GM19468 (cell line): ENCODE results near the gene MIA2.
A peak's percentile ranks its signal among the peaks of the same experiment; 100 is the strongest.
"Not testable (repeated sequence)": the region's sequence is repeated elsewhere in the genome, so short reads cannot be mapped to it uniquely, and the experiment has no call there.

ENCODE experiments used
- ATAC-seq: cut with Tn5 transposase; IDR thresholded peaks from one replicate; pipeline ENCODE4 v1.9.1; 2021; ENCODE audit warnings: mild to moderate bottlenecking, moderate library complexity, moderate number of reproducible peaks; ENCODE audit not compliant: unreplicated experiment; ENCODE audit errors: extremely low read depth

The MIA2 gene

DNA sequence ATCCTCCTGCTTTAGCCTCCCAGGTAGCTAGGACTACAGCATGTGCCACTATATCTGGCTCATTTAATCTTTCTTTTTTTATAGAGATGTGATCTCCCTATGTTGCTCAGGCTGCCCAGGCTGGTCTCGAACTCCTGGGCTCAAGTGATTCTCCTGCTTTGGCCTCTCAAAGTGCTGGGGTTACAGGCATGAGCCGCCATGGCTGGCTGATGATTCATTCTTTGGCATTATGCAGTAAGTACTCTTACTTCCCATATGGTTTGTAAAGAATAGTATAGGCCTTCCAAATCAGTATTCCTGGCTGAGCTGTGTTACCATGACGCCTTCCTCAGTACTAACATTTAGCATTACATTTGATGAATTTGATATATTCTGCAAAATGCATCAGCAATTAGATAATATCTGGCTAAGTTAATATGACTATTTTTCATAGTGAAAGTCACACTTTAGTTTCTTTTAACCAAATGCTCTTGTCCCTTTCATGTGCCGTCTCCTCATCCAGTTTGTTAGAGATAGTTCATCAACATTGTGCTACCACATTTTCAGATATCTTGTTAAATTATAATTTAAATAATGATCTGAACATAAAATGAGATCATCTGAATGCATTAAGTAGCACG, 3.2 kb upstream of the MIA2 start:
- ATAC-seq = no peak

DNA sequence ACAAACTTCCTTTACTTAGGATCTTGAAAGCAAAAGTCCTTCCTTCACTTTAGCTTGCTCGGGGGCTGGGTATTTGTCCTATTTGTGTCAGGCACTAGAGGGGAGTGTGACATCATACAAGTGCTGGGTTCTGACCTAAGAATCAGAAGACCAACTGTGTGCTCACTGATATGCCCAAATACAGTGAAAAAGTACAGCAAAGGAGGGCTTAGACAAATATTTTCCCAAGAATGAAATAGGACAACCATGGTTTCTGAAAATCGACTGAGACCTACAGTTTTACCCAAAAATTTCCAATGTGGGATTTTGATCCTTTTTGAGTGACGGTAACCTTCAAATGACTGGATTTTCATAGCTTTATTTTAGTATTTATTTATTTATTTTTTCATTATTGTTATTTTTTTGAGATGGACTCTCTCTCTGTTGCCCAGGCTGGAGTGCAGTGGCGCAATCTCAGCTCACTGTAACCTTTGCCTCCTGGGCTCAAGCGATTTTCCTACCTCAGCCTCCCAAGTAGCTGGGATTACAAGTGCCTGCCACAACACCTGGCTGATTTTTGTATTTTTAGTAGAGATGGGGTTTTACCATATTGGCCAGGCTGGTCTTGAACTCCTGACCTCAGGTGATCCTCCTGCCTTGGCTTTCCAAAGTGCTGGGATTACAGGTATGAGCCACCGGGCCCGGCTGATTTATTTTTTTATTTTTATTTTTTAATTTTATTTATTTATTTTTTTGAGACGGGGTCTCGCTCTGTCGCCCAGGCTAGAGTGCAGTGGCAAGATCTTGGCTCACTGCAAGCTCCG, 1.8 kb upstream of the MIA2 start:
- ATAC-seq = peak; percentile 42

DNA sequence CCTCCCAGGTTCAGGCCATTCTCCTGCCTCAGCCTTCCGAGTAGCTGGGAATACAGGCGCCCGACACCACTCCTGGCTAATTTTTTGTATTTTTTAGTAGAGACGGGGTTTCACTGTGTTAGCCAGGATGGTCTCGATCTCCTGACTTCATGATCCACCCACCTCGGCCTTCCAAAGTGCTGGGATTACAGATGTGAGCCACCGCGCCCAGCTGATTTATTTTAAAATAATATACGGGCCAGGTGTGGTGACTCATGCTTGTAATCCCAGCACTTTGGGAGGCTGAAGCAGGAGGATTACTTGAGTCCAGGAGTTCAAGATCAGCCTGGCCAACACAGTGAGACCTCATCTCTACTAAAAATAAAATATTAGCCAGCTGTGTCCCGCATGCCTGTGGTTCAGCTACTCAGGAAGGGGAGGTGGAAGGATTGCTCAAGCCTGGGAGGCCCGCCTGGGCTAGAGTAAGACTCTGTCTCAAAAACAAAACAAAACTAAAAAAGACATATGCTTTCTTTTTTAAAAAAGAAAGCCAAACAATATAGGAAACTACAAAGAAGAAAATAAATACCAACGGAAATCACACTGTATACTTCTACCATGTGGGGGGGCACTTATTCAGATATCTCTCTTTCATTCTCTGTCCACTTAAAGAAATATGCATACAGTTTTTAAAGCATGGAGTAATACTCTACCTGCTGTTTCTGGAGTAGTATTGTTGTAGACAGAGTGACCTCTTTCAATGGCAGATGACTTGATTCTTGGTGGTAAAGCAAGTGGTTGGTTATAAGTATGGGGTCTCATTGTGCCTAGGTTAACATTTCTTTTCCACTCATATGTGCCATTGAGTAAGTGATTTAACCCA, 930 bp upstream of the MIA2 start:
- no peak for ATAC-seq

DNA sequence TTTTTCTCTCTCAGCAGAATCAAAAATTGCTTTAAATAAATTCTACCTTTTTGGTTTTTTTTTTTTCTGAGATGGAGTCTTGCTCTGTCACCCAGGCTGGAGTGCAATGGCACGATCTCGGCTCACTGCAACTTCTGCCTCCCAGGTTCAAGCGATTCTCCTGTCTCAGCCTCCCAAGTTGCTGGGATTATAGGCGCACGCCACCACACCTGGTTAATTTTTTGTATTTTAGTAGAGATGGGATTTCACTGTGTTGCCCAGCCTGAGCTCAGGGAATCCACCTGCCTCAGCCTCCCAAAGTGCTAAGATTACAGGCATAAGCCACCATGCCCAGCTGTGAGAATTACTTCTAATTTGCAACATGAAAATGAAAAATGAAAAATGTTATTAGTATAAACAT, 1.3 kb downstream of the MIA2 start:
- ATAC-seq = not testable (repeated sequence)

DNA sequence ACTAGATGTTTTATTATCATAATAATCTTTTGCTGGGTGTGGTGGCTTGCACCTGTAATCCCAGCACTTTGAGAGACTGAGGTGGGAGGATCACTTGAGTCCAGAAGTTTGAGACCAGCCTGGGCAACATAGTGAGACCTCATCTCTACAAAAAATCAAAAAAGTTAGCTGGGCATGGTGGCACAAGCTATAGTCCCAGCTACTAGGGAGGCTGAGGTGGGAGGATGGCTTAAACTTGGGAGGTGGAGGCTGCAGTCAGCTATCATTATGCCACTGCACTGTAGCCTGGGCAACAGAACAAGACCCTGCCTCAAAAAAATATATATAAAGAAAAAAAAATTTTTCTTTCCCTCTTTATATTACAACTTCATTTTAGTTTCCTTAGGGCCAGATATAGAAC, 1.8 kb downstream of the MIA2 start:
- ATAC-seq = not testable (repeated sequence)

DNA sequence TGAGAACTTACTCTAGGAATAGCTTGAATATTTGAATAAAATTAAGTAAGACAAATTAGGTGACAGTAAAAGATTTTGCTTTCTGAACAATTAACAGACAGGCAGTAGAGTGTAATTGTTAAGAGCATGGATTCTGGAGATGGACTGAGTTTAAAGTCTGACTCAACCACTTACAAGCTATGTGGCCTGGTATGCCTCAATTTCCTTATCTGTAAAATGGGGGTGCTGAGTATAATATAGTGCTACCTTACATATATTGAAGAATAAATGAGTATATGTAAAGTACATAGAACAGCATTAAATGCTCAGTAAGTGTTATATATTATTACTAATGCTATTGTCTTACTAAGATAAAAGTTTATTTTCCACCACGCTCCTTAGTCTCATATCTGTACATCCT, 7.1 kb downstream of the MIA2 start:
- no peak for ATAC-seq

DNA sequence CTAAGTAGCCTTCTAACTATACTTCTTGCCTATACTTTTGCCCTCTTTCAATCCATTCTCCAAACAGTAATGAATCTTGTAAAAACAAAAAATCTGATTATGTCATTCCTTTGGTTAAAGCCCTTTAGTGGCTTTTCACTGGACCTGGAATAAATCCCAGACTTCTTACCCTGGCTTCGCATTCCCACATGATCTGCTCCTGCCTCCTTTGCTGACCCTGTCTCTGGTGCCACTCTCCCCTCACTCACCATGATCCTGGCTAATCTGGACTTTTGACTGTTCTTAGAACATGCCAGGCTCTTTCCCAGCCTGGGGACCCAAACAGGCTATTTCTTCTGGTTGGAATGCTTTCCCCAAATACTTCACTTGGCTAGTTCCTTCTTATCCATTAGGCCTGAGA, 7.9 kb downstream of the MIA2 start:
- no peak for ATAC-seq

DNA sequence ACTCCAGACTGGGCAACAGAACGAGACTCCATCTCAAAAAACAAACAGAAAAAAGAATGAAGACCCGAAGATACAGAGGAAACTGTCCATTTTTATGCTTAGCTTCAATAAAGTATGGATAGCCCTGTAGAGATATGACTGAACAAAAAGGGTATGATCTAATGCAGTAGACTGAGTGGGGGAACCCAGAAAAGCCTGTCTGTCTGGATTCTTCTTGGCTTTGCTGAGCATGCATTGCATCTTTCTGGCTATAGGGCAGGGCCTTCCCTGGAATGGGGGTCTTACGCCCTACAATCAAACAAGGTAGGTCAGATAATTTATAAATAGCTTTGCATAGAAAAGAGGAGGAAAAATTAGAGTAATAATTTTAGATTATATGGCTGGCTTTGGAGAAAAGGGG, 10.1 kb downstream of the MIA2 start:
- no peak for ATAC-seq

DNA sequence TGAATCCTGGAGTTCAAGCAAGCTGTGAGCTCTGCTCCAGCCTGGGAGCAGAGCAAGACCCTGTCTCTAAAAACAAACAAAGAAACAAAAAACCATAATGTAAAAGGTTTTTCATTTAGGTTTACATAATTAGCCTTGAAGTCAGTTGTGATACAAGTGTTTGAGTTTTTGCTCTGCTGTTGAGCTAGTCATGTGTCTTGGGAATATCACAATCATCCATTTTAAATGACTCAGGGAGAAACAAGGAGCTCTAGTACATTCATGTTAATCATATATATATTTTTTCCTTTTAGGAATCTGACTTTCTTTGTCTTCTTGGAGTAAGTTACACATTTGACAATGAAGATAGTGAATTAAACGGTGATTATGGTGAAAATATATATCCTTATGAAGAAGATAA, 12.9 kb downstream of the MIA2 start:
- ATAC-seq = no peak

DNA sequence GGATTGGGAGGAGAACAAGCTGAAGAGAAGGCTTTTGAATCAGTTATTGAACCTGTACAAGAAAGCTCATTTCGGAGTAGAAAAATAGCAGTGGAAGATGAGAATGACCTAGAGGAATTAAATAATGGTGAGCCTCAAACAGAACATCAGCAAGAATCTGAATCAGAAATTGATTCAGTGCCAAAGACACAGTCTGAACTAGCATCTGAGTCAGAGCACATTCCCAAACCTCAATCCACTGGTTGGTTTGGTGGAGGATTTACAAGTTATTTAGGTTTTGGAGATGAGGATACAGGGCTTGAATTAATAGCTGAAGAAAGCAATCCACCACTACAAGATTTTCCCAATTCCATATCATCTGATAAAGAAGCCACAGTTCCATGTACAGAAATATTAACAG, 13.5 kb downstream of the MIA2 start:
- ATAC-seq = no peak

DNA sequence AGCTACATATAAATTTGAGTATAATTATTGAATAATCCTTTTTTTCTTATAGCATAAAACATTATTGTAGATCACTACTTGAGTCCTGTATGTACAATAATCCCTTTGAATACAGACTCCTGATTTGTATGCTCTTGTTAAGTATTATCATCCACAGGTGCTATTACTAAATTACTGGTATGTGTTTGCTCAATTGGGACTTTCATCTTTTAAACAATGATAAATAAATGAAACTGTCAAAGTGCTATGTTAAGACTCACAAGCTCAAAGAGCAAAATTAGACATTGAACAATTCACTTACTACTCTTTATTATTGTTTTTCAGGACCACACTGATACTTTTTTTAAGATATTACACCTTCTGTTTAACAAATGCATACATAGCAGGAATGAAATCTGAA, 17.8 kb downstream of the MIA2 start:
- ATAC-seq = no peak

DNA sequence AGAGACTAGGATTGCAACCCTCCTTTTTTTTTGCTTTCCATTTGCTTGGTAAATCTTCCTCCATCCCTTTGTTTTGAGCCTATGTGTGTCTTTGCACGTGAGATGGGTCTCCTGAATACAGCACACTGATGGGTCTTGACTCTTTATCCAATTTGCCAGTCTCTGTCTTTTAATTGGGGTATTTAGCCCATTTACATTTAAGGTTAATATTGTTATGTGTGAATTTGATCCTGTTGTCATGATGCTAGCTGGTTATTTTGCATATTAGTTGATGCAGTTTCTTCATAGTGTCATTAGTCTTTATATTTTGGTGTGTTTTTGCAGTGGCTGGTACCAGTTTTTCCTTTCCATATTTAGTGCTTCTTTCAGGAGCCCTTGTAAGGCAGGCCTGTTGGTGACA, 23.7 kb downstream of the MIA2 start:
- ATAC-seq = not testable (repeated sequence)

DNA sequence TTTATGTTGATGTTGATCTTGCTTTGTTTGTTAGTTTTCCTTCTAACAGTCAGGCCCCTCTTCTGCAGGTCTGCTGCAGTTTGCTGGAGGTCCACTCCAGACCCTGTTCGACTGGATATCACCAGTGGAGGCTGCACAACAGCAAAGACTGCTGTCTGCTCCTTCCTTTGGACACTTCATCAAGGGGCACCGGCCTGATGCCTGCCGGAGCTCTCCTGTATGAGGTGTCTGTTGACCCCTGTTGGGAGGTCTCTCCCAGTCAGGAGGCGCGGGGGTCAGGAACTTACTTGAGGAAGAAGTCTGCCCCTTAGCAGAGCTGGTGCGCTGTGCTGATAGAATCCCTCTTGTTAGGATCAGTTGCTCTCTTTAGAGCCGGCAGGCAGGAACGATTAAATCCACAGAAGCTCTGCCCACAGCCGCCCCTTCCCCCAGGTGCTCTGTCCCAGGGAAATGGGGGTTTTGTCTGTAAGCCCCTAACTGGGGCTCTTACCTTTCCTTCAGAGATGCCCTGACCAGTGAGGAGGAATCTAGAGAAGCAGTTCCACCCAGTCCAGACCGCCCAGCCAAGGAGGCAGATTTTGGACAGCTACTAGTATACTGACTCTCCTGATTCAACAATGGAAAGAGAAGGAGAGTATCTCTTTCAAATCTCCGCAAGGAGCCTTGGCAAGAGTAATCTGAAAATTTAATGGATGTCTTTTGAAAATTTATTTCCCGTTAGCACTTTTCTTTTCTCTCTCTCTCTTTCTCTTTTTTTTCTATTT, 25.2 kb downstream of the MIA2 start:
- no peak for ATAC-seq

DNA sequence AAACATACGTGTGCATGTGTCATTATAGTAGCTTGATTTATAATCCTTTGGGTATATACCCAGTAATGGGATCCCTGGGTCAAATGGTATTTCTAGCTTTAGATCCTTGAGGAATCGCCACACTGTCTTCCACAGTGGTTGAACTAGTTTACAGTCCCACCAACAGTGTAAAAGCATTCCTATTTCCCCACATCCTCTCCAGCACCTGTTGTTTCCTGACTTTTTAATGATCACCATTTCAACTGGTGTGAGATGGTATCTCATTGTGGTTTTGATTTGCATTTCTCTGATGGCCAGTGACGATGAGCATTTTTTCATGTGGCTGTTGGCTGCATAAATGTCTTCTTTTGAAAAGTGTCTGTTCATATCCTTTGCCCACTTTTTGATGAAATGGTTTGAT, 26.4 kb downstream of the MIA2 start:
- not testable (repeated sequence) for ATAC-seq

DNA sequence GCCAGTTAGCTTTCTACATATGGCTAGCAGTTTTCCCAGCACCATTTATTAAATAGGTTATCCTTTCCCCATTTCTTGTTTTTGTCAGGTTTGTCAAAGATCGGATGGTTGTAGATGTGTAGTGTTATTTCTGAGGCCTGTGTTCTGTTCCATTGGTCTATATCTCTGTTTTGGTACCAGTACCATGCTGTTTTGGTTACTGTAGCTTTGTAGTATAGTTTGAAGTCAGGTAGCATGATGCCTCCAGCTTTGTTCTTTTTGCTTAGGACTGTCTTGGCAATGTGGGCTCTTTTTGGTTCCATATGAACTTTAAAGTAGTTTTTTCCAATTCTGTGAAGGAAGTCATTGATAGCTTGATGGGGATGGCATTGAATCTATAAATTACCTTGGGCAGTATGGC, 28.5 kb downstream of the MIA2 start:
- not testable (repeated sequence) for ATAC-seq

DNA sequence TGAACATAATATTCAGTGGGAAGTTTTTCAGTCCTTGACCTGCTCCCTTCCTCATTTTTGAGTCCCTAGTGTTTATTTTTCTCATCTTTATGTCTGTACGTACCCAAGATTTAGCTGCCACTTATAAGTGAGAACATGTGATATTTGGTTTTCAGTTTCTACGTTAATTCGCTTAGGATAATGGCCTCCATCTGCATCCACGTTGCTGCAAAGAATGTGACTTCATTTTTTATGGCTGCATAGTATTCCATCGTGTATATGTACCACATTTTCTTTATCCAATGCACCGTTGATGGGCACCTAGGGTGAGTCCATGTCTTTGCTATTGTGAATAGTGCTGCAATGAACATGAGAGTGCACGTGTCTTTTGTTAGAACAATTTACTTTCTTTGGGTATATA, 30.3 kb downstream of the MIA2 start:
- no peak for ATAC-seq

DNA sequence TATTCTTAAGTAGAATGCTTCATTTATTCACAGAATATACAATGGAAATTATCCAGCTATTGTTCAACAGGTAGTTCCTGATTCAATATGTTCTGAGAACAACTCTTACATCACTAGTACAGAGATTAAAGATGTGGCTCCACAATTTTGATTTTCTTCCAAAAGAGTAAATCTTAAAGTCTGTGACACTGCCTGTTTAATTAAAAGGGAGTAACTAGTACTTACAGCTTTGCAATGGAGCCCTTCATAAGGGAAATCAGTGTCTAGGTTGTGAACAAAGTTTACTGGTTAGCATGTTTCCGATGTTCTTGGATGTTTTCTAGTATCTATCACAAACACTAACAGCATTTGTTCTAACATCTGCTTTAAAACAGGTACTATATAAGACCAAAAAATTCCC, 30.8 kb downstream of the MIA2 start:
- ATAC-seq = no peak

DNA sequence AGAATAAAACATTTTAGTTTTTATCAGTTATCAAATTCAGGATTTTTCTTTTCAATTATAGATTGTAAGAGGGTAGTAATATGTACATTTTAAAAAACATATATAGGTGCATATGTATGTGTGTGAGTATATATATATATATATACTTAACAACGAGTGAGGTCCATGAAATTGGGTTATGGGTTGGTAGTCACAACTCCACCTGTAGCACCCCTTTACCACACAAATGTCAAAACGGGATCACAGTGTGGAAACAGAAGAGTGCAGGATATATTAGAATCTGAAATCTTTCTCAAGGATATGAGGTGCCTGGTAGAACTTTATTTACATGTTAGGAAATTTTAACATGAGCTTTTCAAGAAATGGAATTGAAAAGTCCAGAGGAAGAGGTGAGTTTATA, 31.3 kb downstream of the MIA2 start:
- ATAC-seq = no peak

DNA sequence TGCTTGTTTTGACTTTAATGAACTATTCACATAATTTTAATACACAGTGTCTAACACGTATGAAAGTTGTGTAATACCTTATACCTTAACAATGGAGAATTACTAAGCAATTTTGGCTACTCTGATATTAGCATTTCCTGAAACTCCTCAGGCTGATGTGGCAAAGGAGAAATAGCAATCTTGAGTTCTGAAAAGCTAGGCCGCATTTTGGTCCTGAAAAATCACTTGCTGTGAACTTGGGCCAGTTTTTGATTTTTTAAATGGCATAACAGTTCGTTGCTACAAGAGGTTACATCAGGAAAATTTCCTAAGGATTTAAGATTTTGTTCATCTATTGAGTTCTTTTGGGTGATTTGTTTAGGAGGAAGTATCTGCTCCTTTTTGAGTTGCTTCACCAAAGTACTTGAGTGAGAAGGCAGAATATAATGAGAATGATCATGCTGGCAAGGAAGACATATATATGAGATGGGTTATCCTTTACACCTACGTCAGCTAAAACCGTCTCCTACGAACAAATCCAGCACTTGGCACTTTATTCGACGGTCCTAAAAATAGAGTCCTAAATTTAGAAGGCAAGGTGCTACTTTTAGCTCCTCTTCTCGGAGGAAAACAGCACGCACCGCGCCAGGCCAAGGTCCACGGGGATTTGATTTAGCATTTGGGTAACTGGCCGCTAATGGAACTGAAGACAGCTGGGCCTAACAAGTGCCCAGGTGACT, 32.2 kb downstream of the MIA2 start:
- no peak for ATAC-seq

DNA sequence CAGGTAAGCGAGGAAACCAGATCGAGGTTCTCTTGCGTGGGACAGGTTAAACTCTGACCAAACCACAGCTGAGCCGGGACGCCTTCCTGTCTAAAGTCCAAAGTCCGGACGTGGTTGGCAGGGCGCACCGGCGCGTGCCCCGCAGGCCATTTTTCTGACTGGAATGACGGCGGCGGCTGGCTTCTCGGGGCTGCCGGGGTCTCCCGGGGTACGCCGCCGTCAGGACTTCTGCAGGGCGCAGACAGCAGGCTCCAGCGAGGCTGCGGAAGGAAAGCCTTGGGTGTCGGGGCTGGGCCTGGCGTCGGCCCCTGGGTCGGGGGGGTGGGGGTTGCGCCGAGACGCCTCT, 32.8 kb downstream of the MIA2 start:
- peak; percentile 11 for ATAC-seq
